ENCODE results near the gene LENG8. TPM values are rescaled to one million over a fixed set of nuclear protein-coding genes. Genes with fewer than 3 reads are reported as not detected.

Gene LENG8
- total RNA-seq, 1 donor from 2014 or later: 69.1 TPM

DNA sequence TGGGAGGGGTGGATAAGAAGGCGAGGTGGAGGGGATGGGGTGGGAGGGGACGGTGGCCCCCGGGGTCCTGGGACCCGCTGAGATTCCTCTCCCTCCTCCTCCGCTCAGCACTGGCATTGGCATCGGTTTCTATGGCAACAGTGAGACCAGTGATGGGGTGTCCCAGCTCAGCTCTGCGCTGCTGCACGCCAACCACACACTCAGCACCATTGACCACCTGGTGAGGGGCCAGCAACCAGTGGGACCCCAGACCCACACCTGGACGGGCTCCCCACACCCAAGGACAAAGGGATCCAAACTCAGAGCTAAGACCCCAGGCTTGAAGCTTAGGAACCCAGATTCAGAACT lies 27.9 kb upstream of the LENG8 start:
- ATAC-seq: no peak

DNA sequence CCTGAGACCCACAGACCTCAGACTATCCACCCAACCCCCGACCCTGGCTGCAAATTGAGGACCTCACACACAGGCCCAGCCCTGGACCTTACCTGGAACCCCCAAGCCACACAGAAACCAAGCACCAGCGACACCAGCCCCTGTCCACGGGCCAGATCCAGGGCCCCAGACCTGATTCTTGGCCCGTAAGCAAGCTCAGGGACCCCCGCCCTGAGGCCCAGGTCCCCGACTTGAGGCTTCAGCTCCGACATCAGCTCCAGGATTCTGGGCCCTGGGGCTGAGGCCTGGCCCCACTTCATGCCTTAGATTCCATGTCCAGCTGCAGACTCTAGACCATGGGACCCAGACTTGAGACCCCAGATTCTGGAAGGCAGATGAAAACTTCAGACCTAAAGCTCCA lies 27.5 kb upstream of the LENG8 start:
- no peak for ATAC-seq
- intact Hi-C loops (cut with micrococcal nuclease): no loop called here
- no peak for DNase-seq

More for the DNA sequence above, 27.9 kb upstream of the LENG8 start:
- intact Hi-C loops (cut with micrococcal nuclease): no loop called here
- no peak for DNase-seq

GRCh38 chr19:54422136-54422535 lies 26.9 kb upstream of the LENG8 start:
- no peak for DNase-seq
- intact Hi-C loops (cut with micrococcal nuclease): no loop called here
- ATAC-seq: no peak

DNA sequence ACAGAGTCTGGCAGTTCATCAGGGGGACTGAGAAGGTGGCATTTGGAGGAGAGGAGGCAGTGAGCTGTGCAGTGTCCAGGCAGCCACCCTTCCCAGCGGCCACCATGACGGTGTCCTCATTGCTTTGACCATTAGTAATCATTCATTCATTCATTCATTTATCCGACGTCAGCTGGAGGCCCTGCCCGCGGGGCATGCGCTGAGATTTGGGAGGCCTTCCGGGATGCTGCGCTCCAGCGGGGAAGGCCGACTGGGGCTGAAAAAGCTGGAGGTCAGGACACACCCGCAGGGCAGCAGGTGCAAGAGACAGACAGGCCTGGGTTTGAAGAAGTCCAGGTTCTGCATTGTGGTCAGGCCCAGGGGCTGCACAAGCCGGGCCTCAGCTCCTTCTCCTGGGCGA lies 24.8 kb upstream of the LENG8 start:
- DNase-seq (no peak), ATAC-seq (no peak)
- intact Hi-C loops (cut with micrococcal nuclease): no loop called here

DNA sequence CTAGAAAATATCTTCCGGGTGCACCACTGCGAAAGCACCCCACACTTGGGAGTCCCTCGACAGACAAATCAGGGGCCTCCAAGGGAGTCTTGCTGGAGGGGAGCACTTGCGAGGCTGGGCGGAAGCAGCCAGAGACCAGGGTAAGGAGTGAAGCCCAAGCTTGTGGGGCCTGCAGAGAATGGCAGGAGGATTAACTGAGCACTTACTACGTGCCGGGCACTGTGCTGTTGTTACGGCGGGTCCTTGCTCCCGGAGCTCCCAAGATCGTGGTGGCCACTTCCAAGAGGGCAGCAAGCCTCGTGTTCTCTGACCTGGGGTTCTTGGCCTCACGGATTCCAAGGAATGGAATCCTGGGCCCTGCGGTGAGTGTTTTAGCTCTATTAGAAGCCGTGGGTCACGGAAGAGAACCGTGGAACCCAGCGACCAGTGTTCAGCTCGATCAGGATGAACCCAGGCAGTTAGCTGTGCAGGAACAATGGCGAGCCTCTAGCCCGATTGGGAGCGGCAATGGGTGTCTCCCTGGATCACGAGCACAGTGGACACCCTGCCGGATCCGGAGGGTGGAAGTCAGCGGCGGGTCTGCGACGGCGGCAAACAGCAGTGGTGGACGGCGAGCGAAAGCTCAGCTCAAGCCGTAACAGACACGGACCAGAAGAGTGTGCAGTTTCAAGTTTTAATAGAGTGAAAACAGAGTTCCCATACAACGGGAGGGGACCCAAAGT lies 24.2 kb upstream of the LENG8 start:
- intact Hi-C loops (cut with micrococcal nuclease): no loop called here
- DNase-seq: no peak
- no peak for ATAC-seq

DNA sequence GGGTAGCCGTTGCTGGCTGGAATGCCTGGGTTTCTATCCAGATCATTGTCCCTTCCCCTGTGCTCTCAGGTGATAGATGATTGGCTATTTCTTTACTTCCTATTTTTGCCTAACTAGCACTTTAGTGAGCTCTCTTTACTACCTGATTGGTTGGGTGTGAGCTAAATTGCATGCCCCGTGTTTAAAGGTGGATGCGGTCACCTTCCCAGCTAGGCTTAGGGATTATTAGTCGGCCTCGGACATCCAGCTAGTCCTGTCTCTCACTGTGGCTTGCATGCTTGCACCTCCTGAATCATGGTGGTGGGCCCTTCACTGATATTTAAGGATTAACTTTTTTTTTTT lies 23.6 kb upstream of the LENG8 start:
- intact Hi-C loops (cut with micrococcal nuclease): no loop called here
- ATAC-seq (no peak), DNase-seq (no peak)

- ATAC-seq (no peak), DNase-seq (no peak)
- intact Hi-C loops (cut with micrococcal nuclease): no loop called here
Observed at GRCh38 chr19:54426291-54426931, 22.6 kb upstream of the LENG8 start.

GRCh38 chr19:54427586-54427985 lies 21.4 kb upstream of the LENG8 start:
- DNase-seq: no peak
- intact Hi-C loops (cut with micrococcal nuclease): no loop called here

DNA sequence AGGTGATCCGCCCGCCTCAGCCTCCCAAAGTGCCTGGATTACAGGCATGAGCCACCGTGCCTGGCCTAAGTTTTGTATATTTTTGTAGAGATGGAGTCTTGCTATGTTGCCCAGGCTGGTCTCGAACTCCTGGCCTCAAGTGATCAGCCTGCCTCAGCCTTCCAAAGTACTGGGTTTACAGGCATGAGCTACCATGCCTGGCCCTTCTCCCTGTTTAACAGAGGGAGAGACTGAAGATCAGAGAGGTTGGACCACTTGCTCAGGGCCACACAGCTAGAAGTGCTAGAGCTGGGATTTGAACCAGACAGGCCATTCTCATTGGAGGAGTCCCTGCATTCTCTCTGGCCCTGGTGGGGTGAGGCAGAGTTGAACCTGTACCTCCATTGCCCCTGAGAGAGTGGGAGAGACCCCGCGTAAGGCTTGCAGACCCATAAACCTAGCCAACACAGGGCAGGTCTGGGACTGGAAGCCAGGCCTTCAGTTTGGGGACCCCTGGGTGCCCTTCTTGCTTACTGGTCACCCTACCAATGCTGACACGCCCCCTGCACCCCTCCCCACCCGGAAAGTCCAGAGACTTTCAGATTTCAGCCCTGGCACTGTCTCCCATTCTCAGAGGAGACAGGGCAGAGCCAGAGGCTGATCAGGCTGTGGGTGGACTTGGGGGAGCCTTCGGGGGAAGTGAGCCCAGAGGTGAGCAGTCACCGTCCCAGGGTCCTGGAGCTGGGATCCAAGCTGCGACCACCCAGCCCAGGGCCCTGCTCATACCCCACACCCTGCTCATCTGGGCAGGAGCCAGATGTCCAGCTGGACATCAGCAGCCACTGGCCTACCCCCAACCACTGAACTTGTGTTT lies 20.4 kb upstream of the LENG8 start:
- intact Hi-C loops (cut with micrococcal nuclease): no loop called here
- DNase-seq (no peak), ATAC-seq (no peak)

More at GRCh38 chr19:54427586-54427985, 21.4 kb upstream of the LENG8 start:
- ATAC-seq: no peak

GRCh38 chr19:54429176-54429495 lies 19.9 kb upstream of the LENG8 start:
- ATAC-seq: no peak
- intact Hi-C loops (cut with micrococcal nuclease): no loop called here
- DNase-seq: no peak

GRCh38 chr19:54429545-54430227 lies 19.3 kb upstream of the LENG8 start:
- ATAC-seq (no peak), DNase-seq (no peak)
- intact Hi-C loops (cut with micrococcal nuclease): no loop called here

DNA sequence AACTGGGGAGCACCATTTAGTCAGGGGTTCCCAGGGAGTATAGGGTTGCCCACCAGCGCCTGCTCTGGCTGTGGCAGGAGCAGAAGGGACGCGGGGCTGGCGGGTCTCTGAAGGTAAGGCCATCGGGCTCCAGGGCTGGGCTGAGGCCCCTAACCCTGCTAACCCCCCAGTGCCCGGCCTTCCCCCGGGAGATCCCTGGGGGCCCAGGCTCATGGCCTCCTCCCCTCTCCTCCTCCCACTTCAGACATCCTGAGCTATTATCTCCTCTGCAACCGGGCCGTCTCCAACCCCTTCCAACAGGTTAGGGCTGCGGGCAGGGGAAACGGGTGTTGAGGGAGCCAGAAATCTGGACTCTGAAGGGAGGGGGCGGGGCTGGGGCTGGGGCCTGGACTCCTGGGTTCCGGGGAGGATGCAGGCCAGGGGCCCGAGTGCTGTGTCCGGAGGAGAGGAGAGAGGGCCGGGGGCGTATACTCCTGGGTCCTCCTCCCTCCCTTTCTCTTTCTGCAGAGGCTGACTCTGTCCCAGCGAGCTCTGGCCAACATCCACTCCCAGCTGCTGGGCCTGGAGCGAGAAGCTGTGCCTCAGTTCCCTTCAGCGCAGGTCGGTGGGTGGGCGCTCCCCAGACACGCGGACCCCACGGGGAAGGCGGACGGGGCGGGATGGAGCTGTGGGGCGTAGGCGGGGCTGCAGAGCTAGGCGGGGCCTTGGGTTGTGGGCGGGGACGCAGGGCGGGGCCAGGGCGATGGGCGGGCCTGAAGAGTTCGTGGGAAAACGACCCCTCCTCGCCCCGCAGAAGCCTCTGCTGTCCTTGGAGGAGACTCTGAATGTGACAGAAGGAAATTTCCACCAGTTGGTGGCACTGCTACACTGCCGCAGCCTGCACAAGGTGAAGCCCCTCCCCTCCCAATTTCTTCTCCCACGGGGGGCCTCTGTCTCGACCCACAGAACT lies 18.4 kb upstream of the LENG8 start:
- DNase-seq: peak; percentile 69
- peak; percentile 68 for ATAC-seq
- intact Hi-C loops (cut with micrococcal nuclease): no loop called here

- ATAC-seq (peak; percentile 49), DNase-seq (peak; percentile 73)
- intact Hi-C loops (cut with micrococcal nuclease): no loop called here
Observed at GRCh38 chr19:54431255-54431838, 17.7 kb upstream of the LENG8 start.

GRCh38 chr19:54432144-54432738 lies 16.8 kb upstream of the LENG8 start:
- DNase-seq (no peak), ATAC-seq (no peak)
- intact Hi-C loops (cut with micrococcal nuclease): no loop called here

DNA sequence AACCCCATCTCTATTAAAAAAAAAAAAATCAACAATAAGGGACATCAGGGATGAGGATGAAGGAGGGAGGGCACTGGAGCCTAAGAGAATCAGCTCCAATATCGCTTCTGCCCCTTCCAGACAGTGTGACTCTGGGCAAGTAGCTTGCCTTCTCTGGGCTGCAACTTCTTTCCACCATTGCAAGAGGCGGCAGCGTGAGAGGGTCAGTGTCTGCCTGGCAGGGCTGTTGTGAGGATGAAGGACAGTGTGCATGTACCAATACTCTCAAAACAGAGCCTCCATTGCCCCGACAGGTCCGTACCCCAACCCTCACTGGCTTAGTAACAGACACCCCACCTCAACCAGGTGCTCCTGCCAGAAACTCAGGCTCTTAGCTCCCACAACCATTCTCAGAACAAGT lies 15.3 kb upstream of the LENG8 start:
- ATAC-seq: no peak
- no peak for DNase-seq
- intact Hi-C loops (cut with micrococcal nuclease): no loop called here

- intact Hi-C loops (cut with micrococcal nuclease): no loop called here
- ATAC-seq: no peak
- DNase-seq: no peak
Observed at GRCh38 chr19:54434112-54434872, 14.7 kb upstream of the LENG8 start.

GRCh38 chr19:54434873-54435214 lies 14.2 kb upstream of the LENG8 start:
- no peak for DNase-seq
- no peak for ATAC-seq
- intact Hi-C loops (cut with micrococcal nuclease): no loop called here
